ENCODE measurements around the gene SHE. TPM values are rescaled to one million over a fixed set of nuclear protein-coding genes. Genes with fewer than 3 reads are reported as not detected.

Gene SHE
- total and polyA plus RNA-seq, 8 donors = 1.0 to 7.3 (median 1.8) TPM

- H3K4me1 ChIP-seq = no peaks in the 10 kb centered on the region
- H3K4me3 ChIP-seq = no peak overlapping the region
- intact Hi-C loops (cut with DNase I) = loop anchor here in 1 of 3 donors (10.0 kb wide), 1 partner anchor 62 kb away; the partner anchor contains the start of gene IL6R
- no peaks in the 10 kb centered on the region for H3K36me3 ChIP-seq
- ATAC-seq = peak in 1 of 4 donors; percentile 37
- 54 to 71% methylated on average over 8 of the region's 8 CpGs for WGBS, 2 donors
- no peak for FAIRE-seq
- no peaks in the 10 kb centered on the region for H3K9me3 ChIP-seq
- H3K27ac ChIP-seq = no peak overlapping the region
- H3K27me3 ChIP-seq = no peaks in the 10 kb centered on the region
- TF ChIP-seq, protein P1, sequence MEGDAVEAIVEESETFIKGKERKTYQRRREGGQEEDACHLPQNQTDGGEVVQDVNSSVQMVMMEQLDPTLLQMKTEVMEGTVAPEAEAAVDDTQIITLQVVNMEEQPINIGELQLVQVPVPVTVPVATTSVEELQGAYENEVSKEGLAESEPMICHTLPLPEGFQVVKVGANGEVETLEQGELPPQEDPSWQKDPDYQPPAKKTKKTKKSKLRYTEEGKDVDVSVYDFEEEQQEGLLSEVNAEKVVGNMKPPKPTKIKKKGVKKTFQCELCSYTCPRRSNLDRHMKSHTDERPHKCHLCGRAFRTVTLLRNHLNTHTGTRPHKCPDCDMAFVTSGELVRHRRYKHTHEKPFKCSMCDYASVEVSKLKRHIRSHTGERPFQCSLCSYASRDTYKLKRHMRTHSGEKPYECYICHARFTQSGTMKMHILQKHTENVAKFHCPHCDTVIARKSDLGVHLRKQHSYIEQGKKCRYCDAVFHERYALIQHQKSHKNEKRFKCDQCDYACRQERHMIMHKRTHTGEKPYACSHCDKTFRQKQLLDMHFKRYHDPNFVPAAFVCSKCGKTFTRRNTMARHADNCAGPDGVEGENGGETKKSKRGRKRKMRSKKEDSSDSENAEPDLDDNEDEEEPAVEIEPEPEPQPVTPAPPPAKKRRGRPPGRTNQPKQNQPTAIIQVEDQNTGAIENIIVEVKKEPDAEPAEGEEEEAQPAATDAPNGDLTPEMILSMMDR (IDR thresholded peaks at IDR 0.05) = no peak
- DNase-seq = no peak
Observed at GRCh38 chr1:154466921-154467417, 35.2 kb downstream of the SHE start.

DNA sequence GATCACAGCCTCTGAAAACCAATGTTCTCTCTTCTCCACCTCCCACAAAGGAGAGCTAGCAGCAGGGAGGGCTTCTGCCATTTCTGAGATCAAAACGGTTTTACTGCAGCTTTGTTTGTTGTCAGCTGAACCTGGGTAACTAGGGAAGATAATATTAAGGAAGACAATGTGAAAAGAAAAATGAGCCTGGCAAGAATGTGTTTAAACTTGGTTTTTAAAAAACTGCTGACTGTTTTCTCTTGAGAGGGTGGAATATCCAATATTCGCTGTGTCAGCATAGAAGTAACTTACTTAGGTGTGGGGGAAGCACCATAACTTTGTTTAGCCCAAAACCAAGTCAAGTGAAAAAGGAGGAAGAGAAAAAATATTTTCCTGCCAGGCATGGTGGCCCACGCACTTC, 36.0 kb downstream of the SHE start:
- DNase-seq (no peak), FAIRE-seq (no peak), ATAC-seq (no peak)
- H3K9me3 ChIP-seq = no peaks in the 10 kb centered on the region
- H3K27ac ChIP-seq = no peak overlapping the region
- intact Hi-C loops (cut with DNase I) = loop anchor here in 1 of 3 donors (10.0 kb wide), 1 partner anchor 61 kb away; the partner anchor contains the start of gene IL6R
- H3K4me1 ChIP-seq = no peaks in the 10 kb centered on the region
- no peaks in the 10 kb centered on the region for H3K27me3 ChIP-seq
- no peaks in the 10 kb centered on the region for H3K36me3 ChIP-seq
- H3K4me3 ChIP-seq = no peak overlapping the region
- TF ChIP-seq, protein P1 (IDR thresholded peaks at IDR 0.05) = no peak
- 70 to 72% methylated on average over 3 of the region's 3 CpGs for WGBS, 2 donors

GRCh38 chr1:154465621-154466195, 36.5 kb downstream of the SHE start:
- intact Hi-C loops (cut with DNase I) = loop anchor here in 1 of 3 donors (10.0 kb wide), 1 partner anchor 61 kb away; the partner anchor contains the start of gene IL6R
- TF ChIP-seq, protein P1 (IDR thresholded peaks at IDR 0.05) = no peak
- no peaks in the 10 kb centered on the region for H3K27me3 ChIP-seq
- DNase-seq = peak in 1 of 6 donors; percentile 21
- no peaks in the 10 kb centered on the region for H3K9me3 ChIP-seq
- 74 to 76% methylated on average over 8 of the region's 8 CpGs for WGBS, 2 donors
- no peak overlapping the region for H3K4me3 ChIP-seq
- H3K27ac ChIP-seq = no peak overlapping the region
- no peaks in the 10 kb centered on the region for H3K4me1 ChIP-seq
- FAIRE-seq = no peak
- no peaks in the 10 kb centered on the region for H3K36me3 ChIP-seq
- no peak for ATAC-seq

DNA sequence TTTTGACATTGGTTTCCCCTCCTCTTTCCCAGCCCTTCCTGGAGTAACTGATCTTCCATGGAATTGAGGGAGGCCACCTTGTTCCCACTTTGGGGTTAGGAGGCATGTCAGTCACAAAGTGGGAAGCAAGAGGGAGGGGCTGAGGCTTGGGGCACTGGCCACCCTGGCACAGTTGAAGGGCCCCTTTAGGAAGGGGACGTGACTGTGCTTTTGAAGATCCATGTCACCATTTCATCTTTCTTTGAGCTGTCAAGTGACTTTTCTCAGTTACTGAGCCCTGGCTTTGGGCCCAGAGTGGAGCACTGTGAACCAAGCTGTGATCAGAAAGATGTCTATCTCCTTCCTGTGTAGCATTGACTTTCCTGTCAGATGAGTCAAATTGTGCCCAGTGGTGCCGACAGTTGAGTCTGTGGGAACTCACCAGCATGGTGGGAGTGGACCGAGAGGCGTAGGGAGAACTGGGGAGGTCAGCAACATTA, 38.7 kb downstream of the SHE start:
- TF ChIP-seq, protein P1 (IDR thresholded peaks at IDR 0.05) = no peak
- DNase-seq (peak in 1 of 6 donors; percentile 13), FAIRE-seq (no peak), ATAC-seq (peak in 2 of 4 donors; percentile 31 to 39)
- H3K36me3 ChIP-seq = no peaks in the 10 kb centered on the region
- no peak overlapping the region for H3K4me3 ChIP-seq
- intact Hi-C loops (cut with DNase I) = loop anchor here in 1 of 3 donors (10.0 kb wide), 1 partner anchor 59 kb away; the partner anchor contains the start of gene IL6R
- WGBS, 2 donors = 54 to 70% methylated on average over 4 of the region's 4 CpGs
- no peaks in the 10 kb centered on the region for H3K9me3 ChIP-seq
- H3K27ac ChIP-seq = no peak overlapping the region
- H3K4me1 ChIP-seq = no peaks in the 10 kb centered on the region
- H3K27me3 ChIP-seq = no peaks in the 10 kb centered on the region
